HG03025 (cell line): ENCODE results near the gene BDKRB2.

Experiments
- ATAC-seq: cut with Tn5 transposase; IDR thresholded peaks from one replicate; pipeline ENCODE4 v1.9.1; 2021; ENCODE audit warnings: mild to moderate bottlenecking, moderate library complexity; ENCODE audit not compliant: unreplicated experiment, low FRiP score

Gene BDKRB2

GRCh38 chr14:96197163-96197852 is 7.3 kb upstream of the BDKRB2 start:
- no peak for ATAC-seq

DNA sequence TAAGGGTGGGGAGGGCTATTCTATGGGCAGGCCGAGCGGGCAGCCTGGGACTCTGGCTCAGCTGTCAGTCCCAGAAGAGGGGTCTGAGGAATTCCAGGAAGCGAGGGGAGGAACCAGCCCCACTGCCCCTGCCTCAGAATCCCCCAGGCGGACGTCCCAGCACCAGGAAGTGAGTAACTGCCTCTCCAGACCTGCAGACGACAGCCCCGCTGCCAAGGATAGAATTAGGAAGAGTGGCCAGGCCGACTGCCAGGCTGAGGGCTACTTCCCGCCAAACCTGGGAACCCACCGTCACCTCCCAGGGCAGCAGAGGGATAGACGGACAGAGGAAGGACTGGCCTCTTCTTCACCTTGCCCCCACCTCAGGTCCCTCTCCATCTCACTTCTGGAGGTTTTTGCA is 6.7 kb upstream of the BDKRB2 start:
- no peak for ATAC-seq

- ATAC-seq = no peak
Observed at GRCh38 chr14:96198430-96199130, 6.1 kb upstream of the BDKRB2 start.

DNA sequence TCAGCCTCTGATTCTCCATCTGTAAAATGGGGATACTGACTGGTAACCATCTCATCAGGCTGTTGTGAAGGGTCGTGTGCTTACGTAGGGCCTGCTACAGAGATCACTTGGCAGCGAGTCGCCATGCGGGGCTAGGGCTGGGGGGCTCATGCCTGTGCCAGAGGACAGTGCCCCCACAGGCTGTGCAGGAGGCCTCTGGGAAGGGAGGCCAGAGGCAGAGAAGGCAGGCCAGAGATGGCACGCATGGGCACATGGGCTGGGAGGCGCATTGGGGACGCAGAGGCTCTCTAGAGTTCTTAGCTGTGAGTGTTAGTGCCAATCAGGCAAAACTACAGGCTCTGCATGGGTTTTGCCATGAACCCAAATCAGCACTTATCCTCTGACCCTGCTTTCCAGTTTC is 3.5 kb upstream of the BDKRB2 start:
- ATAC-seq = no peak

GRCh38 chr14:96201965-96202364 is 2.7 kb upstream of the BDKRB2 start:
- no peak for ATAC-seq

- no peak for ATAC-seq
Observed at GRCh38 chr14:96202441-96203094, 2.1 kb upstream of the BDKRB2 start.

DNA sequence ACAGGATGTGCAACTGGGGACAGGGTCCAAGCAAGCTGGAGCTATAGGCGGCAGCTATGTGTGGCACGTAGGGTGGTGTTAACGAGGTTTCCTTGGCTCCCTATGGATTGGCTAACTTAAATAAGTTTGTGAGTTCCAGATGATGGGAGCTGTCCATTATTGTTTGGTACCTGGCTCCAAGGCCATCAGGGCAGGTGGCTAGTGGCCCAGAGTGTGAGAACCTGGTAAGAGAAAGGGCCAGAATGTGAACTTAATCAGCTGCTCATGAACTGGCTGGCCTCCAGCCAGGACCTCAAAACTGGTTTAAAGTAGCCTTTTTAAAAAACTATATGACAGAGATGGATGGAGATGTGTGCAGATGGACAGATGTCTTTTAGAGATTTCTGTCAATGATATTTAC is 1.5 kb upstream of the BDKRB2 start:
- no peak for ATAC-seq

DNA sequence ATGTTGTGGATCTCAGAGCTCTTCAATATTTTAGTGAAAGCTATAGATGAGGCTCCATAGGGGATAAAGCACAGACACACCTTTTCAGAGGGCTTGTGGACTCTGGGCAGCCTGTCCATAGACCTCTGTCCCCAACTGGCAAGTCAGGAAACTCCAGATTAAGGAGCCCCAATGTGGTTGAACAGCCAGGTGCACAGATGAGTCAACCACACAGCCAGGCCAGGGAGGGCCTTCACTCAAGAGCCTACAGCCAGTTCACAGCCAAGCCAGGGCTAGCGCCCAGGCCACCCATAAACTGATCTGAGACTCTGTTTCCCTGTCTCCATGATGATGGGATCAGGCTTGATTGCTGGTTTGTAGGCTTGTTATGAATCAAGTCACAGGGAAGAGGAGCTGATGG is 1.0 kb upstream of the BDKRB2 start:
- ATAC-seq = no peak

- ATAC-seq = no peak
Observed at GRCh38 chr14:96205059-96205977, 679 bp downstream of the BDKRB2 start.

DNA sequence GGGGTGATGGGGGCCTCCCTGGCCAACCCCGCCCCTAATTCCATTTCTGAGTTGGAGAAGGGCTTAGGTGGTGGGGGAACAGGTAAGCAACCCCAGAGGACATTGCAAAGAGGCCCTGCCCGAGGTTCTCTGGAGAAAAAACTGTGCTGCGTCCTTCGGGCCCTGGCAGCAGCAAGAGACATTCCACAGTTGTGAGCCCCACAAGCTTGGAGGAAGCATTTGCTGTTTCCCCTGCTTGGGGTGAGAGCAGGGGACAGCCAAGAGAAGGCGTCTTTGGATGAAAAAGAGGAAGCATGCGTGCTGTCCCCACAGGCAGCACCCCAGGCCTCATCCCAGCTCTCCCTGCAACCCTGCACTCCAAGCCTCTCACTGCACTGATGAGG is 1.3 kb downstream of the BDKRB2 start:
- ATAC-seq = no peak

DNA sequence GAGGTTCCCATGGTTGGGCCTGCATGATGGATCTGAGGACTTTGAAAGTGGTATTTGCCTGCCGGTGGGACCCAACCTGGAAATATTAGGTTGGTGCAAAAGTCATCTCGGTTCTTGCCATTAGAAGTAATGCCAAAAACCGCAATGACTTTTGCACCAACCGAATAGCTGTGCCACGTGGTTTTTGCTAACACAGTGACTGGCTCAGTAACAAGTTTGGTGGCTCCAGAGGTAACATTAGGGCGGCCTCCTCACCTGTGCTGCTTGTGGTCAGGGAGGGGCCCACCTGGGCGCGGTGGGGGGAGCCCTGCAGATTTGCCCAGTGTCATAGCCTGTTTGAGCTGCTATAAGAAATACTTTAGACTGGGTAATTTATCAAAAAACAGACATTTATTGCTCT is 1.8 kb downstream of the BDKRB2 start:
- ATAC-seq = no peak

DNA sequence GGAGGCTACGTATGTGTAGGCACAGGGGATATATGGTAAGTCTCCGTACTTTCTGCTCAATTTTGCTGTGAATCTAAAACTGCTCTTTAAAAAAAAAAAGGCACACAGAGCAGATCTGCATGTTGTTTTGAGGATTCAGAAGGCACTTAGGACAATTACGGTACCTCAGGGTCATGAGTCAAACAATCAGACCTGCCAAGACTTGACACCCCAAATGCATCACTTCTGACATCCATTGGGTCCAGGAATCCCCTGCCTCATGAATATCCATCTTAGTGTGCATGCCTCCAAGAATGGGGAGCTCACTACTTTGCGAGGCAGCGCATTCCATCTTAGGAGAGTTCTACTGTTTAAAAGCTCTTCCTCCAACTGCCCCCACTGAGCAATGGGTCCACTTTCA is 3.0 kb downstream of the BDKRB2 start:
- no peak for ATAC-seq

DNA sequence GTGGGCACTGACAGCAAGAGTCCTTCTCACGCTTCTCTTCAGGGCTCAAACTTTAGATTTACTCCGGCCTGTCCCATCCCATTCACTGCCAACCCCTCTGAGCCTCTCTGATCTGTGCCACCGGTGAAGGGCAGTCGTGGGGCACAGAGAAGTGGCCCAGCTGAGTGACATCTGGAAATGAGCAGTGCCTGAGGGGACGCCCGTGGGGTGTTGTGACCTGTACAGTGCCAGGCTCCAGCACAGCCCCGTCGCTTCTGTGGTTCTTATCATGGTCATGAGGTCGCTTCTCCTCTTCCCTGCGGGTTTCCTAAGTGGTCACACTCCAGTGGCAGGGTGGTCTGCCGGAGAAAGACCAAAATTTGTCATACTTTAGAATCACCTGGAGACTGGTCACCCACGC is 4.1 kb downstream of the BDKRB2 start:
- ATAC-seq = no peak

DNA sequence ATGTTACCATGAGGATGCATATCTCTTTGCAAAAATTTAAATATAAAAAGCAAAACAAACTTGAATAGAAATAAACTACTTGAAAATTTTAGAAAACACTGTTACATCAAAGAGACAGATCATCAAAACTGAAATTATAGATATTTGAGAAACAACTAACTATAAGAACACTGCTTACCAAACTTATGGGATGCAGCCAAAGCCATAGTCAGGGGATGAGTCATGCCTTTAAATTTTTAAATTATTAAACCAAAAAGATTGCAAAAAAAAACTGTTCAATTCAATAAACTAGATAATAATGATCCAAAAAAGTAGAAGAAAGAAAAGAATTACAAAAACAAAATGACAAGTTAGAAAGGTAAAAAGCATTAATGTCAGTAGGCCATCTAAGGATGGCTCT is 7.5 kb downstream of the BDKRB2 start:
- ATAC-seq = no peak

- ATAC-seq = no peak
Observed at GRCh38 chr14:96212896-96213295, 8.3 kb downstream of the BDKRB2 start.

DNA sequence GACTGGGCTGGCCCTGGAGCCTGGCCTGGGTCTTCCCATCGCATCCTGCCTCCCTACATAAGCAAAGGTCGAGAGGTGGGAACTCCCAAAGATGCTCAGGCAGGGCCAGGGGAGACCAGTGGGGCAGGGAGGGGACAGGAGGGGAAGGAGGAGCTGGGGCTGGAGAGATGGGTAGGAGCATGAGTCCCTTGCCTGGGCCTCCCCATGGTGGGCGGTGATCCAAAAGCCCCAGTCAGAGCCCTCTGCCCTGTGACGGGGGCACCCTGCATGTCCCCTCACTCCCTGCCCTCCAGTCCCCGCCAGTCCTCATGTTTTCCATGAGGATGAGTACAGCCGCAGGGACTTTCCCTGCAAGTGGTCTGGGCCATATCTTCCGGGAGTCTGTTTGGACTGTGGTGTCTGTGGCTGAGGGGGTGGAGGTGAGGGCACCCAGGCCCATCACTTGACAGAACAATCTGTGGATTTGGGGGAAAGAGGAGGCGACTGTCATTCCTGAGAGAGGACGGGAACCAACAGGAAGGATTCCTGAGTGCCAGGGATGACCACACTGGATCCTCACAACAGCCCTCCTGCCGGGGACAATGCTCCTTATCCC is 9.3 kb downstream of the BDKRB2 start:
- ATAC-seq = no peak

GRCh38 chr14:96214793-96215192 is 10.2 kb downstream of the BDKRB2 start:
- ATAC-seq = no peak

- no peak for ATAC-seq
Observed at GRCh38 chr14:96215452-96216244, 11.0 kb downstream of the BDKRB2 start.

DNA sequence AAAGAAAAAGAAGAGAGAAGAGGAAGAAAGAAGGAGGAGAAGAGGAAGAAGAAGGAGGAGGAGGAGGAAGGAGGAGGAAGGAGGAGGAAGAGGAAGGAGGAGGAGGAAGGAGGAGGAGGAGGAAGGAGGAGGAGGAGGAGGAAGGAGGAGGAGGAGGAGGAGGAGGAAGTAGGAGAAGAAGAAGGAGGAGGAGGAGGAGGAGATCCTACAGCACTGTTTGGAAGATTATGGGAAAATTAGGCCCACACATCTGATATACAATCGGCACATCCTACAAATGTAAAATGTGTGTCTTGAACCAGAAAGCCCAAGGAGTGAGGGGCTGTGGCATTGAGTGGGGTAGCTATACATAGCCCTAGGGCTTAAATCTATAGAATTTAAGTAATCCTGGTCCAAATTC is 12.0 kb downstream of the BDKRB2 start:
- no peak for ATAC-seq
